ENCODE results near the gene NFIX. TPM values are rescaled to one million over a fixed set of nuclear protein-coding genes. Genes with fewer than 3 reads are reported as not detected.

The NFIX gene
- total RNA-seq, 1 donor from 2014 or later = 146 TPM

- ATAC-seq (no peak), DNase-seq (no peak)
- H3K27me3 ChIP-seq (ENCODE audit: low read depth) = no peaks in the 10 kb centered on the region
- TF ChIP-seq CTCF (IDR thresholded peaks at IDR 0.05) = no peak
- peaks cover 55% of the 10 kb centered on the region for H3K4me1 ChIP-seq
- peak overlapping the region; percentile 83 for H3K4me3 ChIP-seq
- no peaks in the 10 kb centered on the region for H3K9me3 ChIP-seq
- intact Hi-C loops (cut with DNase I) = no loop called here
- peaks cover 8% of the 10 kb centered on the region for H3K36me3 ChIP-seq
- H3K27ac ChIP-seq = peak overlapping the region; percentile 89
Measured at GRCh38 chr19:12997967-12998940, 3.0 kb downstream of the NFIX start.

GRCh38 chr19:13001166-13001501 lies 5.9 kb downstream of the NFIX start:
- intact Hi-C loops (cut with DNase I) = no loop called here
- ATAC-seq = no peak
- Histone ChIP-seq H3K27me3 (ENCODE audit: low read depth) (no peaks in the 10 kb centered on the region), H3K9me3 (no peaks in the 10 kb centered on the region), H3K27ac (peak overlapping the region; percentile 83), H3K36me3 (peaks cover 8% of the 10 kb centered on the region), H3K4me3 (no peak overlapping the region), H3K4me1 (peaks cover 80% of the 10 kb centered on the region)
- no peak for DNase-seq
- TF ChIP-seq CTCF (IDR thresholded peaks at IDR 0.05) = no peak

- Histone ChIP-seq H3K4me3 (peak overlapping the region; percentile 41), H3K36me3 (peaks cover 8% of the 10 kb centered on the region), H3K27me3 (ENCODE audit: low read depth) (no peaks in the 10 kb centered on the region), H3K9me3 (no peaks in the 10 kb centered on the region), H3K4me1 (peaks cover 85% of the 10 kb centered on the region), H3K27ac (peak overlapping the region; percentile 83)
- TF ChIP-seq CTCF (IDR thresholded peaks at IDR 0.05) = no peak
- ATAC-seq (peak; percentile 5 to 16), DNase-seq (no peak)
- intact Hi-C loops (cut with DNase I) = no loop called here
Measured at GRCh38 chr19:13001502-13002165, 6.4 kb downstream of the NFIX start.

GRCh38 chr19:13002166-13002898 lies 7.1 kb downstream of the NFIX start:
- Histone ChIP-seq H3K4me3 (peak overlapping the region; percentile 41), H3K9me3 (no peaks in the 10 kb centered on the region), H3K4me1 (peaks cover 85% of the 10 kb centered on the region), H3K27ac (peak overlapping the region; percentile 83), H3K36me3 (peaks cover 8% of the 10 kb centered on the region), H3K27me3 (ENCODE audit: low read depth) (no peaks in the 10 kb centered on the region)
- DNase-seq = no peak
- intact Hi-C loops (cut with DNase I) = no loop called here
- peak; percentile 7 for TF ChIP-seq CTCF (IDR thresholded peaks at IDR 0.05)
- ATAC-seq = peak; percentile 46 to 47

- Histone ChIP-seq H3K27me3 (ENCODE audit: low read depth) (no peaks in the 10 kb centered on the region), H3K4me3 (no peak overlapping the region), H3K9me3 (no peaks in the 10 kb centered on the region), H3K36me3 (peaks cover 8% of the 10 kb centered on the region), H3K27ac (peak overlapping the region; percentile 83), H3K4me1 (peaks cover 85% of the 10 kb centered on the region)
- ATAC-seq = no peak
- no peak for TF ChIP-seq CTCF (IDR thresholded peaks at IDR 0.05)
- no peak for DNase-seq
- intact Hi-C loops (cut with DNase I) = no loop called here
Measured at GRCh38 chr19:13003081-13003480, 7.8 kb downstream of the NFIX start.
